ENCODE measurements around the gene KRT9. TPM values are rescaled to one million over a fixed set of nuclear protein-coding genes. Genes with fewer than 3 reads are reported as not detected.
"Not testable (repeated sequence)": the region's sequence is repeated elsewhere in the genome, so short reads cannot be mapped to it uniquely, and the experiment has no call there.

The KRT9 gene
- total and polyA plus RNA-seq, 3 experiments from 2014 or later, result not detected

DNA sequence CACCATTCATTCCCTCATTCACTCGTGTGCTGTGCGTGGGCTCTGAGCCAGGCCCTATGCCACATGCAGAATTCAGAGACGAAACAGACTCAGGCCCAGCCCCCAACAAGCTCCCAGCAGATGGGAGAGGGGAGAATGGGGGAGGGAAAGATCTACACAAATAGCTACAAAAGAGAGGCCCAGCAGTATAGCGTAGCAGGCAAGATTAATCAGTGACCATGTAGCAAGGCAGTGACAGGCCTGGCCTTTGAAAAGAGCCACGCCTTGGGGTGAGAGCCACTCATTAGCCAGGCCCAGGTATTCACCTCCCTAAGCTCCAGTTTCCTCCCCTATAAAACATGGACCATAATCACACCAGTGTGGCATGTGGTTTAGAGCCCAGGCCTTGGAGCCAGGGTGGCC is 27.4 kb downstream of the KRT9 start:
- no peak overlapping the region for H3K4me3 Mint-ChIP-seq
- DNase-seq, result peak in 1 of 5 donors; percentile 2
- no peak overlapping the region for H3K27ac Mint-ChIP-seq
- no peaks in the 10 kb centered on the region for H3K36me3 Mint-ChIP-seq
- no peak overlapping the region for H3K4me3 ChIP-seq (ENCODE audit: low read length)
- peaks cover 4 to 10% of the 10 kb centered on the region in 2 donors for H3K27me3 Mint-ChIP-seq
- peaks cover 13% of the 10 kb centered on the region for H3K4me1 ChIP-seq (ENCODE audit: insufficient read depth, low read length)
- CTCF ChIA-PET, result no interaction called here
- H3K36me3 ChIP-seq (ENCODE audit: insufficient read depth, low read length), result no peaks in the 10 kb centered on the region
- H3K4me1 Mint-ChIP-seq, result peaks cover 11 to 15% (median 14%) of the 10 kb centered on the region in 3 donors
- H3K9me3 ChIP-seq (ENCODE audit: low read length), result no peaks in the 10 kb centered on the region
- no peaks in the 10 kb centered on the region for H3K27me3 ChIP-seq (ENCODE audit: insufficient read depth, low read length, poor library complexity, severe bottlenecking)
- peaks cover 0 to 4% (median 0%) of the 10 kb centered on the region in 5 donors for H3K9me3 Mint-ChIP-seq
- POLR2A ChIA-PET, result no interaction called here
- no peak overlapping the region for H3K27ac ChIP-seq (ENCODE audit: low read depth, low read length)

- H3K4me3 ChIP-seq (ENCODE audit: low read length); H3K9me3 Mint-ChIP-seq; H3K27ac Mint-ChIP-seq; H3K36me3 ChIP-seq (ENCODE audit: insufficient read depth, low read length); H3K4me1 ChIP-seq (ENCODE audit: insufficient read depth, low read length); POLR2A ChIA-PET; H3K9me3 ChIP-seq (ENCODE audit: low read length); H3K4me1 Mint-ChIP-seq; H3K27me3 Mint-ChIP-seq; H3K27me3 ChIP-seq (ENCODE audit: insufficient read depth, low read length, poor library complexity, severe bottlenecking); H3K27ac ChIP-seq (ENCODE audit: low read depth, low read length); H3K36me3 Mint-ChIP-seq: not testable (repeated sequence)
- CTCF ChIA-PET, result interaction anchor here (0.9 to 1.2 kb wide), 2 partner anchors 10 to 107 kb away, joined by 3 to 4 read pairs; no protein-coding TSS in a partner anchor
- H3K4me3 Mint-ChIP-seq, result peak overlapping the region in 1 of 7 donors; percentile 61
- DNase-seq, result peak in 1 of 5 donors; percentile 36
Measured at GRCh38 chr17:41542786-41543185, 29.1 kb downstream of the KRT9 start.

- ChIA-PET CTCF (interaction anchor here (0.9 to 1.2 kb wide), 2 partner anchors 10 to 107 kb away, joined by 3 to 4 read pairs; no protein-coding TSS in a partner anchor), POLR2A (no interaction called here)
Measured at GRCh38 chr17:41542357-41542756, 29.5 kb downstream of the KRT9 start.

DNA sequence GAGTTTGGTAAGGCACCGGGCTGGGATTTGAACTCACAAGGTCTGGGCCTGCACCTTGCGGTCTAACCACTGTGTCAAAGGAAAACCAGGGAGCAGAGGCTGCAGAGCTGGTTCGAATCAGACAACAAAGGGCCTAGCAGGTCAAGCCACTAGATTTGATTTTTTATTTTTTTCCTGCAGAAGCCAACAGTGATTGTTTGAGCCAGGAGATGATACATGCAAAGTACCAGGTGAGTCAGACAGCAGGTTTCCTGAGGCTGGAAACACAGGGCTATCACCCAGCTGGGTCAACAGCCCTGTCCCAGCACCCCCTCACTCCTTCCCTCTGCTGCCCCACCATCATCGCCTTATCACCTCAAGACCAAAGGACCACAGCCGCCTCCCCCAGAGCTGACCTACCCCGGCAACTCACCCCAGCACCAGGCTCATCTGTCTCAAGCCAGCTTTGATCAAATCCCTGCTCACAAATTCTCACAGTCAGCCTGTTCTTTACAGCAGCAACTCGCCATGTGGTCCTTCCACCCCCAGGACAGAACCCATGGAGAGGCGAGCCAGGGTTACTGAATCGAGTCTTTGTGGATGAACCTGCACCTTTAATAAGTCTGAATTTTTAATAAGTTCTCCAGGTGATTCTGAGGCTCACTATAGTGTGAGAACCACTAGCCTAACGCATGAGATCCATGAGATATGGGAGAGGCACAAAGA is 30.8 kb downstream of the KRT9 start:
- POLR2A ChIA-PET, result no interaction called here
- DNase-seq, result peak in 1 of 5 donors; percentile 7
- no peaks in the 10 kb centered on the region for H3K36me3 ChIP-seq (ENCODE audit: insufficient read depth, low read length)
- no peaks in the 10 kb centered on the region for H3K27me3 ChIP-seq (ENCODE audit: insufficient read depth, low read length, poor library complexity, severe bottlenecking)
- no peak overlapping the region for H3K4me3 ChIP-seq (ENCODE audit: low read length)
- peaks cover 4 to 21% of the 10 kb centered on the region in 2 donors for H3K27me3 Mint-ChIP-seq
- no peaks in the 10 kb centered on the region for H3K36me3 Mint-ChIP-seq
- H3K4me3 Mint-ChIP-seq, result no peak overlapping the region
- CTCF ChIA-PET, result interaction anchor here (1.2 to 1.5 kb wide), 2 partner anchors 8 to 108 kb away, joined by 5 to 8 read pairs; no protein-coding TSS in a partner anchor
- H3K27ac Mint-ChIP-seq, result peak overlapping the region in 3 of 8 donors; percentile 24 to 87 (median 80)
- no peaks in the 10 kb centered on the region for H3K9me3 Mint-ChIP-seq
- no peak overlapping the region for H3K27ac ChIP-seq (ENCODE audit: low read depth, low read length)
- H3K4me1 ChIP-seq (ENCODE audit: insufficient read depth, low read length), result no peaks in the 10 kb centered on the region
- H3K9me3 ChIP-seq (ENCODE audit: low read length), result no peaks in the 10 kb centered on the region
- no peaks in the 10 kb centered on the region for H3K4me1 Mint-ChIP-seq

More at GRCh38 chr17:41542357-41542756, 29.5 kb downstream of the KRT9 start:
- Mint-ChIP-seq H3K27me3 (peaks cover 8 to 13% of the 10 kb centered on the region in 2 donors), H3K36me3 (no peaks in the 10 kb centered on the region), H3K9me3 (peaks cover 0 to 4% (median 0%) of the 10 kb centered on the region in 5 donors), H3K27ac (no peak overlapping the region), H3K4me1 (no peaks in the 10 kb centered on the region), H3K4me3 (no peak overlapping the region)
- H3K4me1 ChIP-seq (ENCODE audit: insufficient read depth, low read length), result no peaks in the 10 kb centered on the region
- DNase-seq, result no peak
- no peak overlapping the region for H3K27ac ChIP-seq (ENCODE audit: low read depth, low read length)
- no peaks in the 10 kb centered on the region for H3K27me3 ChIP-seq (ENCODE audit: insufficient read depth, low read length, poor library complexity, severe bottlenecking)
- no peaks in the 10 kb centered on the region for H3K36me3 ChIP-seq (ENCODE audit: insufficient read depth, low read length)
- no peak overlapping the region for H3K4me3 ChIP-seq (ENCODE audit: low read length)
- H3K9me3 ChIP-seq (ENCODE audit: low read length), result no peaks in the 10 kb centered on the region

- no peak overlapping the region for H3K4me3 Mint-ChIP-seq
- no peak overlapping the region for H3K4me3 ChIP-seq (ENCODE audit: low read length)
- H3K27me3 Mint-ChIP-seq, result peaks cover 7 to 27% of the 10 kb centered on the region in 2 donors
- no peaks in the 10 kb centered on the region for H3K4me1 Mint-ChIP-seq
- DNase-seq, result peak in 1 of 5 donors; percentile 28
- POLR2A ChIA-PET, result no interaction called here
- no peaks in the 10 kb centered on the region for H3K4me1 ChIP-seq (ENCODE audit: insufficient read depth, low read length)
- no peak overlapping the region for H3K27ac Mint-ChIP-seq
- no peaks in the 10 kb centered on the region for H3K27me3 ChIP-seq (ENCODE audit: insufficient read depth, low read length, poor library complexity, severe bottlenecking)
- no peaks in the 10 kb centered on the region for H3K36me3 ChIP-seq (ENCODE audit: insufficient read depth, low read length)
- CTCF ChIA-PET, result interaction anchor here (1.5 to 3.1 kb wide), 2 partner anchors 9 kb away, joined by 8 to 10 read pairs; no protein-coding TSS in a partner anchor
- H3K36me3 Mint-ChIP-seq, result no peaks in the 10 kb centered on the region
- H3K9me3 Mint-ChIP-seq, result no peaks in the 10 kb centered on the region
- H3K9me3 ChIP-seq (ENCODE audit: low read length), result no peaks in the 10 kb centered on the region
- H3K27ac ChIP-seq (ENCODE audit: low read depth, low read length), result no peak overlapping the region
Measured at GRCh38 chr17:41539979-41540701, 31.7 kb downstream of the KRT9 start.

GRCh38 chr17:41539071-41539492 is 32.8 kb downstream of the KRT9 start:
- CTCF ChIA-PET, result interaction anchor here (3.1 kb wide), 1 partner anchor 10 kb away, joined by 10 read pairs; no protein-coding TSS in a partner anchor
- H3K4me1 ChIP-seq (ENCODE audit: insufficient read depth, low read length), result no peaks in the 10 kb centered on the region
- Mint-ChIP-seq H3K4me3 (no peak overlapping the region), H3K4me1 (no peaks in the 10 kb centered on the region), H3K27ac (no peak overlapping the region), H3K9me3 (no peaks in the 10 kb centered on the region), H3K27me3 (peaks cover 13 to 36% of the 10 kb centered on the region in 2 donors), H3K36me3 (no peaks in the 10 kb centered on the region)
- H3K4me3 ChIP-seq (ENCODE audit: low read length), result no peak overlapping the region
- H3K9me3 ChIP-seq (ENCODE audit: low read length), result no peaks in the 10 kb centered on the region
- no peaks in the 10 kb centered on the region for H3K36me3 ChIP-seq (ENCODE audit: insufficient read depth, low read length)
- POLR2A ChIA-PET, result no interaction called here
- DNase-seq, result peak in 1 of 5 donors; percentile 35
- H3K27ac ChIP-seq (ENCODE audit: low read depth, low read length), result no peak overlapping the region
- H3K27me3 ChIP-seq (ENCODE audit: insufficient read depth, low read length, poor library complexity, severe bottlenecking), result no peaks in the 10 kb centered on the region

DNA sequence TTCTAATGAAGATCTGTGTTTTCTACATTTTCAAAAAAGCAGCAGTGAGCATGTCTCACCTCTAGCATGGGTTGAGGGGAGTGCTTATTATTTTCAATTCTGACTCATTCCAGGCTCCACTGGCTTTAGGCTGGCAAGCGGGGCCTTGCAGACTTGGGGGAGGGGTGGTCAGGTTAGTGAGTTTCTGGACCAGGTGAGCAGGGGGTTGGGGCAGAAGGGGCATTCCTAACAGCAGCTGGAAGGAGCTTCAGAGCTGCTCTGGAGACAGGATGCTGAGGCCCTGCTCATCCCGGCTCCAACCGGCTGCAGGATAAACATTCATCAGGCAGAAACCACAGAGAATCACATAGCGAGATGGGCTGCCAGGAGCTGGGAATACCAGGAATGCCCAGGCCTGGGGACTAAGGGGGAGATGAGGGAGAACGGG is 33.3 kb downstream of the KRT9 start:
- ChIA-PET CTCF (interaction anchor here (3.1 kb wide), 1 partner anchor 10 kb away, joined by 10 read pairs; no protein-coding TSS in a partner anchor), POLR2A (no interaction called here)
- Histone ChIP-seq H3K4me1 (ENCODE audit: insufficient read depth, low read length) (no peaks in the 10 kb centered on the region), H3K9me3 (ENCODE audit: low read length) (no peaks in the 10 kb centered on the region), H3K4me3 (ENCODE audit: low read length) (no peak overlapping the region), H3K36me3 (ENCODE audit: insufficient read depth, low read length) (no peaks in the 10 kb centered on the region), H3K27ac (ENCODE audit: low read depth, low read length) (no peak overlapping the region), H3K27me3 (ENCODE audit: insufficient read depth, low read length, poor library complexity, severe bottlenecking) (no peaks in the 10 kb centered on the region)
- Mint-ChIP-seq H3K4me1 (no peaks in the 10 kb centered on the region), H3K36me3 (no peaks in the 10 kb centered on the region), H3K4me3 (no peak overlapping the region), H3K9me3 (no peaks in the 10 kb centered on the region), H3K27ac (no peak overlapping the region), H3K27me3 (peaks cover 13 to 40% of the 10 kb centered on the region in 2 donors)
- DNase-seq, result peak in 1 of 5 donors; percentile 21

DNA sequence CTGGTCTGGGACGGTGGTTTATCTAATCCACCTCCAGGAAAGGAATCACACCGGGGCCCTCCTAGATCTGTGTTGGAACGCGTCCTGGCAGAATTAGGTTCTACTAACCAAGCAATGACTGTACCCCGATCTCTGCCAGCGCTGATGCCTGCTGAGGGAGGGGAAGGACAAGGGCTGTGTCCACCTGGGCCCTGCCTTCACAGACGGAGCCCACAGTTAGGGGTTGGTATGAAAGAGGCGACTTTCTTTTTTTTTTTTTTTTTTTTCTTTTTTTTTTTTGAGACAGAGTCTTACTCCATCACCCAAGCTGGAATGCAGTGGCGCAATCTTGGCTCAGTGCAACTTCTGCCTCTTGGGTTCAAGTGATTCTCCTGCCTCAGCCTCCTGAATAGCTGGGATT is 33.9 kb downstream of the KRT9 start:
- Mint-ChIP-seq H3K4me1 (no peaks in the 10 kb centered on the region), H3K36me3 (no peaks in the 10 kb centered on the region), H3K9me3 (no peaks in the 10 kb centered on the region), H3K27me3 (peaks cover 13 to 45% of the 10 kb centered on the region in 2 donors), H3K27ac (no peak overlapping the region), H3K4me3 (no peak overlapping the region)
- Histone ChIP-seq H3K4me1 (ENCODE audit: insufficient read depth, low read length) (no peaks in the 10 kb centered on the region), H3K9me3 (ENCODE audit: low read length) (no peaks in the 10 kb centered on the region), H3K36me3 (ENCODE audit: insufficient read depth, low read length) (no peaks in the 10 kb centered on the region), H3K27ac (ENCODE audit: low read depth, low read length) (no peak overlapping the region), H3K4me3 (ENCODE audit: low read length) (no peak overlapping the region), H3K27me3 (ENCODE audit: insufficient read depth, low read length, poor library complexity, severe bottlenecking) (no peaks in the 10 kb centered on the region)
- CTCF ChIA-PET, result interaction anchor here (3.1 kb wide), 1 partner anchor 11 kb away, joined by 10 read pairs; no protein-coding TSS in a partner anchor
- peak in 1 of 5 donors; percentile 9 for DNase-seq
- POLR2A ChIA-PET, result no interaction called here

Measured in CD8-positive, alpha-beta memory T cell (primary cell).